Measurements from ENCODE around the gene SART3. TPM values are rescaled to one million over a fixed set of nuclear protein-coding genes. Genes with fewer than 3 reads are reported as not detected.
"Not testable (repeated sequence)": the region's sequence is repeated elsewhere in the genome, so short reads cannot be mapped to it uniquely, and the experiment has no call there.

Gene SART3
- total and polyA plus RNA-seq, 2 of the 8 experiments (the other 6 are each of a cell fraction or from before 2014, with no cell fraction given), result 16.0 to 103 TPM

GRCh38 chr12:108485371-108485770 is 75.6 kb downstream of the SART3 start:
- H3K4ac ChIP-seq (replicated peaks; ENCODE audit: insufficient read length, low read depth, low read length); DNase-seq (ENCODE audit: low read depth in 1 of 2, low spot score in 2 of 2); H4K20me1 ChIP-seq (replicated peaks in 1 of 2; ENCODE audit: control insufficient read depth in 1 of 2, insufficient read depth in 2 of 2, low read length in 2 of 2); H3K4me3 ChIP-seq (ENCODE audit: extremely low read depth in 1 of 4, insufficient read depth in 2 of 4, low read depth in 3 of 4, low read length in 4 of 4); H3K18ac ChIP-seq (ENCODE audit: extremely low read depth, low read length); H2BK120ac ChIP-seq (replicated peaks; ENCODE audit: low read depth, low read length); H2BK12ac ChIP-seq (ENCODE audit: low read depth, low read length); H3K27me3 ChIP-seq (replicated peaks in 1 of 4; ENCODE audit: control insufficient read depth in 3 of 4, extremely low read depth in 1 of 4, insufficient read depth in 3 of 4, low read length in 3 of 4); H3K79me1 ChIP-seq (ENCODE audit: low read depth, low read length); POLR2A ChIA-PET (ENCODE audit: partially characterized antibody); H2AK5ac ChIP-seq (ENCODE audit: low read depth, low read length); H3K9ac ChIP-seq (replicated peaks in 1 of 4; ENCODE audit: extremely low read depth in 1 of 4, low read depth in 3 of 4, low read length in 3 of 4); H3K79me2 ChIP-seq (ENCODE audit: control insufficient read depth in 1 of 2, insufficient read depth in 2 of 2, low read length in 2 of 2); H3K23me2 ChIP-seq (ENCODE audit: low read depth, low read length); H3K27ac ChIP-seq (ENCODE audit: low read depth, low read length); H4K91ac ChIP-seq (replicated peaks; ENCODE audit: insufficient read length, low read length); H4K8ac ChIP-seq (ENCODE audit: extremely low read depth, insufficient read depth, low read length); H2BK5ac ChIP-seq (ENCODE audit: low read depth, low read length); H3K23ac ChIP-seq (ENCODE audit: insufficient read length); H3K56ac ChIP-seq (replicated peaks; ENCODE audit: insufficient read length, low read depth, low read length); H2AFZ ChIP-seq (ENCODE audit: low read length); H2BK20ac ChIP-seq (ENCODE audit: low read length); H4K5ac ChIP-seq (ENCODE audit: insufficient read length, low read depth, low read length); H3K4me1 ChIP-seq (replicated peaks in 1 of 4; ENCODE audit: control insufficient read depth in 3 of 4, insufficient read depth in 4 of 4, low read length in 3 of 4); H3K36me3 ChIP-seq (ENCODE audit: control insufficient read depth in 2 of 4, insufficient read depth in 4 of 4, low read length in 3 of 4); FAIRE-seq; H3K9me3 ChIP-seq (ENCODE audit: insufficient read depth in 2 of 2, low read depth in 1 of 2, low read length in 1 of 2); H2BK15ac ChIP-seq (ENCODE audit: low read length); H3K4me2 ChIP-seq (ENCODE audit: insufficient read depth in 1 of 2, low read depth in 2 of 2, low read length in 2 of 2); H3K14ac ChIP-seq (ENCODE audit: insufficient read length): not testable (repeated sequence)
- CTCF ChIA-PET (ENCODE audit: partially characterized antibody), result interaction anchor here (0.8 to 3.3 kb wide), 3 partner anchors 9 to 444 kb away, joined by 3 to 34 read pairs (median 3); no protein-coding TSS in a partner anchor
- 87% methylated on average over 7 of the region's 7 CpGs; no CpG with 5 or more reads in 1 of the 2 experiments for WGBS, 2 experiments (ENCODE audit: extremely low coverage in 1 of 2, insufficient coverage in 1 of 2, insufficient read length in 1 of 2, insufficient replicate concordance in 2 of 2, low coverage in 1 of 2, low lambda C conversion rate in 2 of 2, missing lambda C conversion rate in 1 of 2)

Measured in H1 (cell line).